SK-N-SH treated with all-trans-retinoic acid at 6 μM for 48 hours (cell line): Measurements from ENCODE around the gene ATRN.
A peak's percentile ranks its signal among the peaks of the same experiment; 100 is the strongest.

Source experiments
- ATAC-seq: fragments of 200-7000 bp; cut with Tn5 transposase; 3 replicates; pipeline ENCODE4 v1.9.1; 2020; ENCODE audit warnings: mild to moderate bottlenecking, moderate library complexity
- ARNTL ChIP-seq: fragments of 450-650 bp; formaldehyde crosslinking; IDR thresholded peaks from 2 replicates; pipeline ENCODE4 v1.5.0; 2020; ENCODE audit warnings: low read depth, mild to moderate bottlenecking, moderate library complexity, borderline replicate concordance
- CSDC2 ChIP-seq: fragments of 250-450 bp; sonication (Bioruptor Pico); IDR thresholded peaks from 2 replicates; pipeline ENCODE4 v1.5.0; 2020; ENCODE audit warnings: mild to moderate bottlenecking, moderate library complexity
- ESRRG ChIP-seq: fragments of 250-450 bp; sonication (Bioruptor Pico); IDR thresholded peaks from 2 replicates; pipeline ENCODE4 v1.6.1; 2021; ENCODE audit warnings: mild to moderate bottlenecking
- GLIS3 ChIP-seq: fragments of 250-450 bp; sonication (Bioruptor Pico); IDR thresholded peaks from 2 replicates; pipeline ENCODE4 v1.5.0; 2020; ENCODE audit warnings: mild to moderate bottlenecking, moderate library complexity
- ISL1 ChIP-seq: fragments of 250-450 bp; sonication (Bioruptor Pico); IDR thresholded peaks from 2 replicates; pipeline ENCODE4 v2.1.2; 2022; ENCODE audit warnings: mild to moderate bottlenecking, moderate library complexity
- OSR1 ChIP-seq: fragments of 250-450 bp; sonication (Bioruptor Pico); IDR thresholded peaks from 2 replicates; pipeline ENCODE4 v1.8.0; 2022; ENCODE audit warnings: moderate library complexity, mild to moderate bottlenecking, inconsistent platforms
- PATZ1 ChIP-seq: fragments of 250-450 bp; sonication (Bioruptor Pico); IDR thresholded peaks from 2 replicates; pipeline ENCODE4 v1.8.0; 2020; ENCODE audit warnings: mild to moderate bottlenecking, moderate library complexity, borderline replicate concordance
- RARB ChIP-seq: fragments of 250-450 bp; sonication (Bioruptor Pico); IDR thresholded peaks from 2 replicates; pipeline ENCODE4 v1.8.0; 2021; ENCODE audit warnings: mild to moderate bottlenecking, moderate library complexity
- SNAI2 ChIP-seq: fragments of 250-450 bp; sonication (Bioruptor Pico); IDR thresholded peaks from 2 replicates; pipeline ENCODE4 v1.5.0; 2020; ENCODE audit warnings: mild to moderate bottlenecking, moderate library complexity
- TCF4 ChIP-seq: fragments of 250-450 bp; sonication (Bioruptor Pico); IDR thresholded peaks from 2 replicates; pipeline ENCODE4 v1.8.0; 2021; ENCODE audit warnings: mild to moderate bottlenecking, moderate library complexity, borderline replicate concordance
- TOX ChIP-seq: fragments of 250-450 bp; sonication (Bioruptor Pico); IDR thresholded peaks from 2 replicates; pipeline ENCODE4 v1.8.0; 2021; ENCODE audit warnings: mild to moderate bottlenecking, moderate library complexity, borderline replicate concordance
- ZC3H10 ChIP-seq: fragments of 250-450 bp; sonication (Bioruptor Pico); IDR thresholded peaks from 2 replicates; pipeline ENCODE4 v1.5.1; 2021; ENCODE audit warnings: mild to moderate bottlenecking, moderate library complexity
- ZFP3 ChIP-seq: fragments of 250-450 bp; sonication (Bioruptor Pico); IDR thresholded peaks from 2 replicates; pipeline ENCODE4 v1.5.0; 2020; ENCODE audit warnings: mild to moderate bottlenecking, moderate library complexity
- ZFP30 ChIP-seq: fragments of 450-650 bp; formaldehyde crosslinking; IDR thresholded peaks from 2 replicates; pipeline ENCODE4 v1.5.0; 2022; ENCODE audit warnings: mild to moderate bottlenecking, moderate library complexity
- ZNF565 ChIP-seq: fragments of 450-650 bp; formaldehyde crosslinking; conservative IDR thresholded peaks from 2 replicates; pipeline ENCODE4 v1.5.0; 2020; ENCODE audit warnings: low read depth, mild to moderate bottlenecking, moderate library complexity
- ZNF70 ChIP-seq: fragments of 450-650 bp; formaldehyde crosslinking; IDR thresholded peaks from 2 replicates; pipeline ENCODE4 v1.5.0; 2020; ENCODE audit warnings: mild to moderate bottlenecking, moderate library complexity
- ZNF8 ChIP-seq: fragments of 450-650 bp; formaldehyde crosslinking; IDR thresholded peaks from 2 replicates; pipeline ENCODE4 v1.5.0; 2020; ENCODE audit warnings: mild to moderate bottlenecking, moderate library complexity
- TF ChIP-seq, protein P1 (sequence below): fragments of 250-450 bp; sonication (Bioruptor Pico); IDR thresholded peaks from 2 replicates; pipeline ENCODE4 v1.5.1; 2020; ENCODE audit warnings: low read depth, mild to moderate bottlenecking, moderate library complexity
- TF ChIP-seq, protein P2 (sequence below): fragments of 250-450 bp; sonication (Bioruptor Pico); IDR thresholded peaks from 2 replicates; pipeline ENCODE4 v1.8.0; 2021; ENCODE audit warnings: low read depth, mild to moderate bottlenecking, moderate library complexity, borderline replicate concordance
- TF ChIP-seq, protein P3 (sequence below): fragments of 250-450 bp; sonication (Bioruptor Pico); IDR thresholded peaks from 2 replicates; pipeline ENCODE4 v1.5.0; 2020; ENCODE audit warnings: mild to moderate bottlenecking, moderate library complexity

The ATRN gene

DNA sequence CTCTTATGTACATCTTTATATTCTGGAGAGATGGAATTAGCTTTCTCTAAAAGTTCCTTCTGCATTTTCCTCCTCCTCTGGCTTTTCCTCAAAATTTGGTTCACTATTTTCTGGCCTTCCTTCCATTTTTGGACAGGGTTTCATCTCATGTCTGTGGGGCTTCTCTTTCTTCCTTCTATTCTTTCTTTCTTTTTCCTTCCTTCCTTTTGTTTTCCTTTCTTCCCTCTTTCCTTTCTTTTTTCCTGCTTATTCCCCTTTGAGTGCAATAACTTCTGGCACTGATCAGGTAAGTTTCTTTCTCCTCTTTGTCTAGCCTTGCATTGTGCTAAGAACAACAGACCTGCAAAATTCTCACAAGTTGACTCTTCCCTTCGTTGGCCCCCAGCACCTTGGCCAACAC lies 5.5 kb upstream of the ATRN start:
- TF ChIP-seq ESRRG (CRISPR knock-in tag) (no peak), ISL1 (CRISPR knock-in tag) (no peak), CSDC2 (CRISPR knock-in tag) (no peak), ZNF8 (no peak)
- ATAC-seq = no peak

GRCh38 chr20:3470208-3470626 lies 601 bp upstream of the ATRN start:
- TF ChIP-seq ZFP3 (CRISPR knock-in tag) = no peak
- no peak for TF ChIP-seq ZNF8
- TF ChIP-seq GLIS3 (CRISPR knock-in tag) = no peak
- no peak for TF ChIP-seq ARNTL
- TF ChIP-seq TOX = no peak
- no peak for ATAC-seq

DNA sequence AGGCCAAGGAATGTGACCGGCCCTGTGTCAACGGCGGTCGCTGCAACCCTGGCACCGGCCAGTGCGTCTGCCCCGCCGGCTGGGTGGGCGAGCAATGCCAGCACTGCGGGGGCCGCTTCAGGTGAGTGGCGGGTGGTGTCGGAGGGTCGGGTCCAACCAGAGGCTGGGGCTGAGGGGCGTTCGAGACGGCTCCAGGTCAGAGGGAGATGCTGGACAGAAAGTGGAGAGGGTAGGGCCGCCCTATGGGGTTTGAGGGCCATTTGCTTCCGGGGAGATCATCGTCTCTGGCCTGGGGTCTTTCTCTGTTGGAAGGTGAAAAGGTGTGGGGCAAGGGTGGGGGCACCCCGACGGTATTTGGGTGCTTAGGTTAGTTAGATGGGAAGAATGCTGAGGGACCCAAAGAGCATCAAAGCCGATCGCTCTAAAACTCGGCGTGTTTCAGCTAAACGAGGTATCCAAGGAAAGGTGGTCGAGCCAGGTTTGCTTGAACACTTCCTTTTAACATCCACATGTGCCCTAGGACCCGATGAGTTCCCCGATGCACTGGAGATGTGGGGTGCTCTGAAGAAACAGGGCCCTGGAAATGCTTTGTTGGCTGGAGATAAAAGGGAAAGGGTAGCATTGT lies 691 bp downstream of the ATRN start:
- no peak for TF ChIP-seq ISL1 (CRISPR knock-in tag)
- TF ChIP-seq ESRRG (CRISPR knock-in tag) = no peak
- TF ChIP-seq TCF4 (CRISPR knock-in tag) = no peak
- no peak for TF ChIP-seq ZNF70 (CRISPR knock-in tag)
- no peak for TF ChIP-seq ZNF8
- TF ChIP-seq GLIS3 (CRISPR knock-in tag) = no peak
- TF ChIP-seq OSR1 (CRISPR knock-in tag) = no peak
- no peak for TF ChIP-seq RARB (CRISPR knock-in tag)
- TF ChIP-seq ARNTL = no peak
- TF ChIP-seq, protein P1, sequence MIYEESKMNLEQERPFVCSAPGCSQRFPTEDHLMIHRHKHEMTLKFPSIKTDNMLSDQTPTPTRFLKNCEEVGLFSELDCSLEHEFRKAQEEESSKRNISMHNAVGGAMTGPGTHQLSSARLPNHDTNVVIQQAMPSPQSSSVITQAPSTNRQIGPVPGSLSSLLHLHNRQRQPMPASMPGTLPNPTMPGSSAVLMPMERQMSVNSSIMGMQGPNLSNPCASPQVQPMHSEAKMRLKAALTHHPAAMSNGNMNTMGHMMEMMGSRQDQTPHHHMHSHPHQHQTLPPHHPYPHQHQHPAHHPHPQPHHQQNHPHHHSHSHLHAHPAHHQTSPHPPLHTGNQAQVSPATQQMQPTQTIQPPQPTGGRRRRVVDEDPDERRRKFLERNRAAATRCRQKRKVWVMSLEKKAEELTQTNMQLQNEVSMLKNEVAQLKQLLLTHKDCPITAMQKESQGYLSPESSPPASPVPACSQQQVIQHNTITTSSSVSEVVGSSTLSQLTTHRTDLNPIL (CRISPR knock-in tag) = no peak
- TF ChIP-seq ZFP30 (CRISPR knock-in tag) = no peak
- peak; percentile 23 for ATAC-seq

- TF ChIP-seq PATZ1 (CRISPR knock-in tag) = no peak
- TF ChIP-seq OSR1 (CRISPR knock-in tag) = no peak
- TF ChIP-seq ZFP3 (CRISPR knock-in tag) = no peak
- no peak for TF ChIP-seq ZFP30 (CRISPR knock-in tag)
- TF ChIP-seq TCF4 (CRISPR knock-in tag) = no peak
- no peak for TF ChIP-seq CSDC2 (CRISPR knock-in tag)
- no peak for TF ChIP-seq SNAI2
- no peak for TF ChIP-seq RARB (CRISPR knock-in tag)
- TF ChIP-seq ZC3H10 (CRISPR knock-in tag) = no peak
- no peak for TF ChIP-seq ZNF70 (CRISPR knock-in tag)
- TF ChIP-seq ESRRG (CRISPR knock-in tag) = no peak
- TF ChIP-seq, protein P2, sequence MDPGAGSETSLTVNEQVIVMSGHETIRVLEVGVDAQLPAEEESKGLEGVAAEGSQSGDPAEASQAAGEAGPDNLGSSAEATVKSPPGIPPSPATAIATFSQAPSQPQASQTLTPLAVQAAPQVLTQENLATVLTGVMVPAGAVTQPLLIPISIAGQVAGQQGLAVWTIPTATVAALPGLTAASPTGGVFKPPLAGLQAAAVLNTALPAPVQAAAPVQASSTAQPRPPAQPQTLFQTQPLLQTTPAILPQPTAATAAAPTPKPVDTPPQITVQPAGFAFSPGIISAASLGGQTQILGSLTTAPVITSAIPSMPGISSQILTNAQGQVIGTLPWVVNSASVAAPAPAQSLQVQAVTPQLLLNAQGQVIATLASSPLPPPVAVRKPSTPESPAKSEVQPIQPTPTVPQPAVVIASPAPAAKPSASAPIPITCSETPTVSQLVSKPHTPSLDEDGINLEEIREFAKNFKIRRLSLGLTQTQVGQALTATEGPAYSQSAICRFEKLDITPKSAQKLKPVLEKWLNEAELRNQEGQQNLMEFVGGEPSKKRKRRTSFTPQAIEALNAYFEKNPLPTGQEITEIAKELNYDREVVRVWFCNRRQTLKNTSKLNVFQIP (CRISPR knock-in tag) = no peak
- no peak for TF ChIP-seq ISL1 (CRISPR knock-in tag)
- TF ChIP-seq TOX = no peak
- no peak for TF ChIP-seq GLIS3 (CRISPR knock-in tag)
- no peak for ATAC-seq
These were observed 1.3 kb downstream of the ATRN start for GRCh38 chr20:3472105-3472504.

GRCh38 chr20:3473324-3473723 lies 2.5 kb downstream of the ATRN start:
- no peak for ATAC-seq
- TF ChIP-seq CSDC2 (CRISPR knock-in tag) (no peak), ISL1 (CRISPR knock-in tag) (no peak), ZFP3 (CRISPR knock-in tag) (no peak), GLIS3 (CRISPR knock-in tag) (no peak), TCF4 (CRISPR knock-in tag) (no peak), ZNF565 (CRISPR knock-in tag) (no peak), ZC3H10 (CRISPR knock-in tag) (no peak), ESRRG (CRISPR knock-in tag) (no peak)
- TF ChIP-seq, protein P3, sequence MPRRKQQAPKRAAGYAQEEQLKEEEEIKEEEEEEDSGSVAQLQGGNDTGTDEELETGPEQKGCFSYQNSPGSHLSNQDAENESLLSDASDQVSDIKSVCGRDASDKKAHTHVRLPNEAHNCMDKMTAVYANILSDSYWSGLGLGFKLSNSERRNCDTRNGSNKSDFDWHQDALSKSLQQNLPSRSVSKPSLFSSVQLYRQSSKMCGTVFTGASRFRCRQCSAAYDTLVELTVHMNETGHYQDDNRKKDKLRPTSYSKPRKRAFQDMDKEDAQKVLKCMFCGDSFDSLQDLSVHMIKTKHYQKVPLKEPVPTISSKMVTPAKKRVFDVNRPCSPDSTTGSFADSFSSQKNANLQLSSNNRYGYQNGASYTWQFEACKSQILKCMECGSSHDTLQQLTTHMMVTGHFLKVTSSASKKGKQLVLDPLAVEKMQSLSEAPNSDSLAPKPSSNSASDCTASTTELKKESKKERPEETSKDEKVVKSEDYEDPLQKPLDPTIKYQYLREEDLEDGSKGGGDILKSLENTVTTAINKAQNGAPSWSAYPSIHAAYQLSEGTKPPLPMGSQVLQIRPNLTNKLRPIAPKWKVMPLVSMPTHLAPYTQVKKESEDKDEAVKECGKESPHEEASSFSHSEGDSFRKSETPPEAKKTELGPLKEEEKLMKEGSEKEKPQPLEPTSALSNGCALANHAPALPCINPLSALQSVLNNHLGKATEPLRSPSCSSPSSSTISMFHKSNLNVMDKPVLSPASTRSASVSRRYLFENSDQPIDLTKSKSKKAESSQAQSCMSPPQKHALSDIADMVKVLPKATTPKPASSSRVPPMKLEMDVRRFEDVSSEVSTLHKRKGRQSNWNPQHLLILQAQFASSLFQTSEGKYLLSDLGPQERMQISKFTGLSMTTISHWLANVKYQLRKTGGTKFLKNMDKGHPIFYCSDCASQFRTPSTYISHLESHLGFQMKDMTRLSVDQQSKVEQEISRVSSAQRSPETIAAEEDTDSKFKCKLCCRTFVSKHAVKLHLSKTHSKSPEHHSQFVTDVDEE = no peak
